GF-D8 (cell line): Measurements from ENCODE around the gene TP53I11.

ENCODE experiments used
- DNase-seq: peaks from one replicate; lab custom pipeline; 2025; lab: John Stamatoyannopoulos, UW

The TP53I11 gene, protein sequence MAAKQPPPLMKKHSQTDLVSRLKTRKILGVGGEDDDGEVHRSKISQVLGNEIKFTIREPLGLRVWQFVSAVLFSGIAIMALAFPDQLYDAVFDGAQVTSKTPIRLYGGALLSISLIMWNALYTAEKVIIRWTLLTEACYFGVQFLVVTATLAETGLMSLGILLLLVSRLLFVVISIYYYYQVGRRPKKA

GRCh38 chr11:44950625-44951476 is at the start of gene TP53I11:
Gene TP53I11, minus strand, starts transcription at chr11:44950883. Its CDS starts 12,548 bp downstream, at chr11:44938335.
- DNase-seq = no peak

DNA sequence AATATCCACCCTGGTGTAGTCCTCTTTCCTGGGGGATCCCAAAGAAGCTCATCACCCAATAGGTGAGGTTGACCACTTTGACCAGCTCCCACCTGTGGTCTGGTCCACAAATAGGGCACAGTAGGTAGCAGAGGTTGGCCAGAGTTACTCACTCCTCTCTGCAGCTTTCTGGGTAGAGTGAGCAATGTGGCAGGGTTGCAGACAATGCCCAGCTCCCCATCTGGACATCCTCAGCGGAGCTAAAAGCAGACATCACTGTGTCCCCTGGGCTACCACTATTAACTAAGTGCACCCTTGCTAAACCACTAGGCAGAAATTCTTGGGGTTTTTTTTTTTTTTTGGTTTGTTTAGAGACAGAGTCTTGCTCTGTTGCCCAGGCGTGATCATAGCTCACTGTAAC is 48.4 kb upstream of the TP53I11 start:
- no peak for DNase-seq

DNA sequence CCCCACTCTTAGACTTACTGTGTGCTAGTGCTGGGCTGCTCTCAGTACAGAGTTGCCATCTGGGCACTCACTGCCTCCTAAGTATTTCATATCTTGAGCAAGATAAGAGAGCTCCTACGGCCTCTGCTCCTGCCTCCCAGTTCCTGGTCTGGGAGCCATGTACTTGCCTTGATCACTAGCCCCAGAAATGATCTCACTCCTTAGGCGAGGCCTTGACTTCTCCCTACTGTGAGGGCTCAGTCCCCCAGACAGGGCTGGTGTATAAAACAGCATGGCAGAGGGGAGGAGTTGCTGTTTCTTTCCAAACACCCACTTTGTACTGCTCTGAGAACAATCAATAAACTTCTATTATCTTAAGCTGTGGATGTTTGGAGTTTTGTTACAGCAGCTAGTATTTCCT is 47.4 kb upstream of the TP53I11 start:
- no peak for DNase-seq

- DNase-seq = no peak
Observed at GRCh38 chr11:44997566-44997965, 46.9 kb upstream of the TP53I11 start.

DNA sequence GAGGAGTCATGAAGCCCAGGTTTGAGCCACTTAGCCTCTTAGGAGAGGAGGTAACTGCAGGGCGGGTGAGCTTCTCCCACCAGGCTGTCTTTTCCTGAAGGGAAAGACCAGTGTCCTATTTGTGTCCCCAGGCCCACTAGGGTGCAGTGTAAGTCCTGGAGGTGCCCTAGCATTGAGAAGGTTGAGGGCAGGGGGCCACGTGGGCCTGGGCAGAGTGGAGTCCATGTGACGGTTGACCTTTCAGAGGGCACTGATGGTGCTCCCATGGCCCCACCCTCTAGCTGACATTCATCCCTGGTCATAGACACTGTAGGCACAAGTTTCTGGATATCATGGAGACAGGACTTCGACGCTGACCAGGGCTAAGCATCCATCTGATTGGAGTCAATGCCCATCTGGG is 44.1 kb upstream of the TP53I11 start:
- no peak for DNase-seq

GRCh38 chr11:44993971-44994704 is 43.5 kb upstream of the TP53I11 start:
- no peak for DNase-seq

DNA sequence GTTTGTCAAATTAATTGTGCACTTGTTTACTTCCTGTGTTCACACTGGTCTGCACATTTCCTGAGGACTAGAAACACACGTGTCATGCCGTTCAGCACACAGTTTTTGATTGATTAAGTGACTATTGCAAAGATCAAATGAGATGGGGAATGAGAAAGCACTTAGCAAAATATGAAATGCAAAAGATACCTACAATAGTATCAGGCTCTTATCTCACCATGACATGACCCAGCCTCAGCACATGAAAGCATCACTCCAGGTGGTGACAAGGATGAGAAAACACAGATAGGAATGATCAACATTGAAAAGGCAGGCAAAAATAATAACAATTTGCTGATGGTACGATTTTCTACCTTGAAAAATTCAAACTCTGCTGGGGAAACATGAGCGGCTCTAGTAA is 42.1 kb upstream of the TP53I11 start:
- no peak for DNase-seq

GRCh38 chr11:44992181-44992582 is 41.5 kb upstream of the TP53I11 start:
- DNase-seq = no peak

- DNase-seq = no peak
Observed at GRCh38 chr11:44990665-44991064, 40.0 kb upstream of the TP53I11 start.

DNA sequence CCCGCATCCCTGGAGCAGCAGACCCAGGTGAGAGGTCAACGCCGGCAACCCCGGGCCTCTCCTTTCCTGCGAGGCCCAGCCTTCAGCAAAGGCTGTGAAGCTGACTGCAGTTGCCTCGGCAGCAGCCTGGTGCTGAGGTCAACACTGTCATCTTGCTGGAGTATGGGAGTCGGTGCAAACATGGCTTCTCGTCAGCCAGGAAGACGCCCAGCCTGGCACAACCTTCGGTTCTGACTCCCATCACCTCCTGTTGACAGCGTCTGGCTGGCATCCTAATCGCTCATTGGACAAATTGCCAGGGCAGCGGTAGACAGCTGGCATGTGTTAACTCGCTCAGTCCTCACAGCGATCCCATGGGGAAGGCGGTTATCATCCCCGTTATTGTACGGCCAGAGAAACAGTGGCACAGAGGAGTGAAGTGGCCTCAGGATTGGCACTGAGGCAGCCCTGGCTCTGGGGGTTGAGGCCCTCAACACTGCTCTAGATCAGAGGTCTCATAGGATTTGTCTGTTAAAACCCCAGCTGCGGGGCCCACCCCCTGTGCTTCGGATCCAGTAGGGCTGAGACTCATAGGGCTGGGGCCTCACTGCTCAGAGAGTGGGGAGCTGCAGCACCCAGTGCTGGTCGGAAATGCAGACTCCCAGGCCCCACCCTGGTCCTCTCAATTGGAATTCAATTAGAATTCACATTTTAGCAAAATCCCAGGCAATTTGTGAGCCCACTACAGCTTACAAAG is 39.3 kb upstream of the TP53I11 start:
- no peak for DNase-seq

- no peak for DNase-seq
Observed at GRCh38 chr11:44988981-44989635, 38.4 kb upstream of the TP53I11 start.

DNA sequence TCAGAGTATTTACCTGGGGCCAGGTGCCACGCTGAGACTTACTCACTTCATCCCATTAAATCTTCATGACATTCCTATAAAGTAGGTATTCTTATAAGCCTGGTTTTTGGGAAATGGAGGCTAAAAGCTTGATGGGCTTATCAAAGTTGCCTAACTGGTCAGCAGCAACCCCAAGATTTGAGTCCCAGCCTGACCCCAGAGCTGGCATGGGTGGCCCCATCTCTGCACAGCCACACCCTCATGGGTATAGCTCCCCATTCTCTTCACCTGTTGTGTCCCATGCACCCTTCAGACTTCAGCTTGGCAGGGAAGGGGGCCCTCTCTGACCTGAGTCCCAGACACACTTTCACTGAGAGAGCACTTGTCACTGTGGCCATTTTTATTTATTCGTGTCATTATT is 37.4 kb upstream of the TP53I11 start:
- DNase-seq = no peak

DNA sequence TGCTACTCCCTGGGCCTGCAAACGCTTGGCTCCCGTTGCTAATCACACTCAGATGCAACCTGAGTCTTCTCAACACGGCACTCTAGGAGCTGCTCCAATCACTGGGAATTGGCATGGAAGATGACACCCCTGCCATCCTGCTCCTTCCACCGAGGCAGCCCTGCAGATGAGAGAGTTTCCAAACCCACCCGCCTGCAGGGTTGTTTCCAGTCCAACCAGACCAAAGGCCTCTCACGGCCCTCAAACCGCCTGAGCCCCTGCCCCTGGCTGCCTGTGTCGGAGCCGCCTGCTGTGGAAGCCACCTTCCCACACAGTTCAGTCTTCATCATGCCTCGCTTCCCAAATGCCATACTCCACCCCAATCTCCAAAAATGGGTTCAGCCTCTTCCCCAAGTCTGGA is 36.8 kb upstream of the TP53I11 start:
- no peak for DNase-seq

- no peak for DNase-seq
Observed at GRCh38 chr11:44986315-44986714, 35.6 kb upstream of the TP53I11 start.

- no peak for DNase-seq
Observed at GRCh38 chr11:44985721-44986120, 35.0 kb upstream of the TP53I11 start.

DNA sequence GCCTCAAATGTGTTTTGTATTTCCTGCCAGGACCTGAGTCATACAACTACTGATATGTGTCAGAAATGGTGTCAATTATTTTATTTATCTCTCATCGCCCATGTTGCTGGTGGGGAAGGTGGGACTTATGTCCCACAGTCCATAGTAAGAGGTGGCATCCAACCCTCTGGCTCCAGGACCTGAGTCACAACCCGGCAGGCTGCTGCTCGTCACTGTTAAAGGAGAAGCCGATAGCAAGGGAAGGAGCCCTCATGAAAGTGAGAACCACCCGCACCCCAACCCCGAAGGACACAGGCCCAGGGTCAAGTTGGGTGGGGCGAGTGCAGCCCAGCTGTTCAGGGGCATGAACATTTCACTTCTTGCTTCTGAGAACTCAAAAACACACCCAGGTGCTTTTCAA is 33.1 kb upstream of the TP53I11 start:
- no peak for DNase-seq

GRCh38 chr11:44982496-44983062 is 31.9 kb upstream of the TP53I11 start:
- no peak for DNase-seq

DNA sequence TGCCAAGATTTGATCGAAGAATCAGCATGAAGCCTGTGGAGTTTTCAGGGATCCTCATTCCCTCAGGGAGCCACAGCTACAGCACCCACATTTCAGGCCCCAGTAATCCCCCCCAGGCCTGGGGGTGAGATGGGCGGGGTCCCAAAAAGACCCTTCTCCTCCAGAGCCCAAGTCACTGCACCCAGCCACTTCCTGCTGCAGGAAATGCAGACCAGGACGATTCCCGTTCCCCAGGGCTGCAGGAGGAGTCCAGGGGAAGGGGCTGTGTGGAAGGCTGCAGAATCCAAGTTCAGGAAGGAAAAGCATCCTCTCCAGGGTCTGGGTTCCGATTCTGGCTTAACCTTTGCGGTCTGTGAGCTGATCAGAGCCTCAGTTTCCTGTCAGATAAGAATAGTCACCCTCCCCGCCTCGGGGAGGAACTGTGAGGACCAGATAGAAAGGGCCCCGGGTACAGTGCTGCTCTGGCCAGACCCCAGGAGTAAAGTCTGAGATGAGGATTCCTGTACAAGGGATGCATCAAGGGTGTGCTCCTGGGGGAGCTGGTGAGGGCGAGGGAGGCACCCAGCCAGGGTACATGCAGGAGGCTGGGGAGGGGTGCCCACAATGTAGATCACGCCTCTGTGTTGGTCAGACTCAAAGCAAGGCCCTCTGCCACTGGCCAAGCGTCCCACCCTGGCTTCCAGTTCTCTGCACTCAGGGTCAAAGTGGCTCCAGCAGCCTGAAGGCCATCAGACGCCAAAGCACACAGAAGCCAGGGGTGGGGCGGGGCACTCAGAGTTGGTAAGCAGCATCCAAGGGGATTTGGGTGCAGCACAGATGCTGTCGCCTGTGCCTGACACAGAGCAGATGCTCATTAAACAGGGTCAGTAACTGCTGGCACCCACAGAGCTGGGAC is 30.1 kb upstream of the TP53I11 start:
- DNase-seq = no peak

GRCh38 chr11:44979543-44980399 is 29.1 kb upstream of the TP53I11 start:
- no peak for DNase-seq
